ENCODE results near the gene SMPD3. TPM values are rescaled to one million over a fixed set of nuclear protein-coding genes. Genes with fewer than 3 reads are reported as not detected.

The SMPD3 gene
- total and polyA plus RNA-seq, 9 of the 15 experiments (the other 6 are each of a cell fraction or from before 2014, with no cell fraction given), result 0.03 to 1.2 (median 0.18) TPM

DNA sequence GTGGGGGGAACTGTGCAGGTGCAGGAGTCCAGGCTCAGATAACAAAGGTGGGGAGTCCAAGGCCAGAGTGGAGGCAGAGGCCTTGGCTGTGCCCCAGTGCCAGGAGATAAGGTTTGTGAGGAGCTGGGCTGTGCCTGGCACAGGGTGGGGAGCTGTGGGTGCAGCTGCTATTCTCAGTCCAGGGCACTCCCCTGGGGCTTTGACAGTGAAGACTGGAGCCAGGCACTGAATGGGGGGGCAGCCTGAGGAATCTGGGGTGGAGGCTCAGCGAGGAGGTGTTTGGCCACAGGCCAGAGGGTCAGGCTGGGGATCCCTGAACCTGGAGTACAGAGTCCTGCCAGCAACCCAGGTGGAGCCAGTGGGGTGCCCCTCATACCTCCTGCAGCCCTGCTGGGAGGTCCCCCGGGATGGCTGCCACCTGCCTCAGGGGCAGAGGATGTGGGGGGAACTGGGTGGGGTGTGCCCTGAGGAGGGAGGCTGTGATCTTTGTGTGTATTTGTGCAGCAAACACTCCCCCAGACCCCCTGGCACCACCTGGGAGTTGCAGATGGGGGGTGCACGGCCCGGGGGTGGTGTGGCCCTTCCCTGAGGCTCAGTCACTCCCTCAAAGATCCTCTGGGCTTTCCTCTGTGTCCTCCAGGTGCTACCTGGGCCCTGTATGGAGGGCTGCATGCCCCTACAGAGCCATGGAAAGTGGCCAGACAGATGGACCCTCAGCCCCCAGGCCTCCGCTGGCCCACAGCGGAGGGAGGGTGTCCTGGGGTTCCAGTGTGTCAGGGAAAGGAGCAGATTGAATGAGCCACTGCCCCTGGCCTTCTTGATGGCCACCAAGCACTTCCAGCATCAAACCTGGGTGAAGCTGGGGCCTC is 44.5 kb upstream of the SMPD3 start (continued):
- TF ChIP-seq, protein P1, sequence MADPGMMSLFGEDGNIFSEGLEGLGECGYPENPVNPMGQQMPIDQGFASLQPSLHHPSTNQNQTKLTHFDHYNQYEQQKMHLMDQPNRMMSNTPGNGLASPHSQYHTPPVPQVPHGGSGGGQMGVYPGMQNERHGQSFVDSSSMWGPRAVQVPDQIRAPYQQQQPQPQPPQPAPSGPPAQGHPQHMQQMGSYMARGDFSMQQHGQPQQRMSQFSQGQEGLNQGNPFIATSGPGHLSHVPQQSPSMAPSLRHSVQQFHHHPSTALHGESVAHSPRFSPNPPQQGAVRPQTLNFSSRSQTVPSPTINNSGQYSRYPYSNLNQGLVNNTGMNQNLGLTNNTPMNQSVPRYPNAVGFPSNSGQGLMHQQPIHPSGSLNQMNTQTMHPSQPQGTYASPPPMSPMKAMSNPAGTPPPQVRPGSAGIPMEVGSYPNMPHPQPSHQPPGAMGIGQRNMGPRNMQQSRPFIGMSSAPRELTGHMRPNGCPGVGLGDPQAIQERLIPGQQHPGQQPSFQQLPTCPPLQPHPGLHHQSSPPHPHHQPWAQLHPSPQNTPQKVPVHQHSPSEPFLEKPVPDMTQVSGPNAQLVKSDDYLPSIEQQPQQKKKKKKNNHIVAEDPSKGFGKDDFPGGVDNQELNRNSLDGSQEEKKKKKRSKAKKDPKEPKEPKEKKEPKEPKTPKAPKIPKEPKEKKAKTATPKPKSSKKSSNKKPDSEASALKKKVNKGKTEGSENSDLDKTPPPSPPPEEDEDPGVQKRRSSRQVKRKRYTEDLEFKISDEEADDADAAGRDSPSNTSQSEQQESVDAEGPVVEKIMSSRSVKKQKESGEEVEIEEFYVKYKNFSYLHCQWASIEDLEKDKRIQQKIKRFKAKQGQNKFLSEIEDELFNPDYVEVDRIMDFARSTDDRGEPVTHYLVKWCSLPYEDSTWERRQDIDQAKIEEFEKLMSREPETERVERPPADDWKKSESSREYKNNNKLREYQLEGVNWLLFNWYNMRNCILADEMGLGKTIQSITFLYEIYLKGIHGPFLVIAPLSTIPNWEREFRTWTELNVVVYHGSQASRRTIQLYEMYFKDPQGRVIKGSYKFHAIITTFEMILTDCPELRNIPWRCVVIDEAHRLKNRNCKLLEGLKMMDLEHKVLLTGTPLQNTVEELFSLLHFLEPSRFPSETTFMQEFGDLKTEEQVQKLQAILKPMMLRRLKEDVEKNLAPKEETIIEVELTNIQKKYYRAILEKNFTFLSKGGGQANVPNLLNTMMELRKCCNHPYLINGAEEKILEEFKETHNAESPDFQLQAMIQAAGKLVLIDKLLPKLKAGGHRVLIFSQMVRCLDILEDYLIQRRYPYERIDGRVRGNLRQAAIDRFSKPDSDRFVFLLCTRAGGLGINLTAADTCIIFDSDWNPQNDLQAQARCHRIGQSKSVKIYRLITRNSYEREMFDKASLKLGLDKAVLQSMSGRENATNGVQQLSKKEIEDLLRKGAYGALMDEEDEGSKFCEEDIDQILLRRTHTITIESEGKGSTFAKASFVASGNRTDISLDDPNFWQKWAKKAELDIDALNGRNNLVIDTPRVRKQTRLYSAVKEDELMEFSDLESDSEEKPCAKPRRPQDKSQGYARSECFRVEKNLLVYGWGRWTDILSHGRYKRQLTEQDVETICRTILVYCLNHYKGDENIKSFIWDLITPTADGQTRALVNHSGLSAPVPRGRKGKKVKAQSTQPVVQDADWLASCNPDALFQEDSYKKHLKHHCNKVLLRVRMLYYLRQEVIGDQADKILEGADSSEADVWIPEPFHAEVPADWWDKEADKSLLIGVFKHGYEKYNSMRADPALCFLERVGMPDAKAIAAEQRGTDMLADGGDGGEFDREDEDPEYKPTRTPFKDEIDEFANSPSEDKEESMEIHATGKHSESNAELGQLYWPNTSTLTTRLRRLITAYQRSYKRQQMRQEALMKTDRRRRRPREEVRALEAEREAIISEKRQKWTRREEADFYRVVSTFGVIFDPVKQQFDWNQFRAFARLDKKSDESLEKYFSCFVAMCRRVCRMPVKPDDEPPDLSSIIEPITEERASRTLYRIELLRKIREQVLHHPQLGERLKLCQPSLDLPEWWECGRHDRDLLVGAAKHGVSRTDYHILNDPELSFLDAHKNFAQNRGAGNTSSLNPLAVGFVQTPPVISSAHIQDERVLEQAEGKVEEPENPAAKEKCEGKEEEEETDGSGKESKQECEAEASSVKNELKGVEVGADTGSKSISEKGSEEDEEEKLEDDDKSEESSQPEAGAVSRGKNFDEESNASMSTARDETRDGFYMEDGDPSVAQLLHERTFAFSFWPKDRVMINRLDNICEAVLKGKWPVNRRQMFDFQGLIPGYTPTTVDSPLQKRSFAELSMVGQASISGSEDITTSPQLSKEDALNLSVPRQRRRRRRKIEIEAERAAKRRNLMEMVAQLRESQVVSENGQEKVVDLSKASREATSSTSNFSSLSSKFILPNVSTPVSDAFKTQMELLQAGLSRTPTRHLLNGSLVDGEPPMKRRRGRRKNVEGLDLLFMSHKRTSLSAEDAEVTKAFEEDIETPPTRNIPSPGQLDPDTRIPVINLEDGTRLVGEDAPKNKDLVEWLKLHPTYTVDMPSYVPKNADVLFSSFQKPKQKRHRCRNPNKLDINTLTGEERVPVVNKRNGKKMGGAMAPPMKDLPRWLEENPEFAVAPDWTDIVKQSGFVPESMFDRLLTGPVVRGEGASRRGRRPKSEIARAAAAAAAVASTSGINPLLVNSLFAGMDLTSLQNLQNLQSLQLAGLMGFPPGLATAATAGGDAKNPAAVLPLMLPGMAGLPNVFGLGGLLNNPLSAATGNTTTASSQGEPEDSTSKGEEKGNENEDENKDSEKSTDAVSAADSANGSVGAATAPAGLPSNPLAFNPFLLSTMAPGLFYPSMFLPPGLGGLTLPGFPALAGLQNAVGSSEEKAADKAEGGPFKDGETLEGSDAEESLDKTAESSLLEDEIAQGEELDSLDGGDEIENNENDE (IDR thresholded peaks at IDR 0.05; ENCODE audit: low read depth, low read length), result no peak
- TF ChIP-seq, protein P2, sequence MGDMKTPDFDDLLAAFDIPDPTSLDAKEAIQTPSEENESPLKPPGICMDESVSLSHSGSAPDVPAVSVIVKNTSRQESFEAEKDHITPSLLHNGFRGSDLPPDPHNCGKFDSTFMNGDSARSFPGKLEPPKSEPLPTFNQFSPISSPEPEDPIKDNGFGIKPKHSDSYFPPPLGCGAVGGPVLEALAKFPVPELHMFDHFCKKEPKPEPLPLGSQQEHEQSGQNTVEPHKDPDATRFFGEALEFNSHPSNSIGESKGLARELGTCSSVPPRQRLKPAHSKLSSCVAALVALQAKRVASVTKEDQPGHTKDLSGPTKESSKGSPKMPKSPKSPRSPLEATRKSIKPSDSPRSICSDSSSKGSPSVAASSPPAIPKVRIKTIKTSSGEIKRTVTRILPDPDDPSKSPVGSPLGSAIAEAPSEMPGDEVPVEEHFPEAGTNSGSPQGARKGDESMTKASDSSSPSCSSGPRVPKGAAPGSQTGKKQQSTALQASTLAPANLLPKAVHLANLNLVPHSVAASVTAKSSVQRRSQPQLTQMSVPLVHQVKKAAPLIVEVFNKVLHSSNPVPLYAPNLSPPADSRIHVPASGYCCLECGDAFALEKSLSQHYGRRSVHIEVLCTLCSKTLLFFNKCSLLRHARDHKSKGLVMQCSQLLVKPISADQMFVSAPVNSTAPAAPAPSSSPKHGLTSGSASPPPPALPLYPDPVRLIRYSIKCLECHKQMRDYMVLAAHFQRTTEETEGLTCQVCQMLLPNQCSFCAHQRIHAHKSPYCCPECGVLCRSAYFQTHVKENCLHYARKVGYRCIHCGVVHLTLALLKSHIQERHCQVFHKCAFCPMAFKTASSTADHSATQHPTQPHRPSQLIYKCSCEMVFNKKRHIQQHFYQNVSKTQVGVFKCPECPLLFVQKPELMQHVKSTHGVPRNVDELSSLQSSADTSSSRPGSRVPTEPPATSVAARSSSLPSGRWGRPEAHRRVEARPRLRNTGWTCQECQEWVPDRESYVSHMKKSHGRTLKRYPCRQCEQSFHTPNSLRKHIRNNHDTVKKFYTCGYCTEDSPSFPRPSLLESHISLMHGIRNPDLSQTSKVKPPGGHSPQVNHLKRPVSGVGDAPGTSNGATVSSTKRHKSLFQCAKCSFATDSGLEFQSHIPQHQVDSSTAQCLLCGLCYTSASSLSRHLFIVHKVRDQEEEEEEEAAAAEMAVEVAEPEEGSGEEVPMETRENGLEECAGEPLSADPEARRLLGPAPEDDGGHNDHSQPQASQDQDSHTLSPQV (IDR thresholded peaks at IDR 0.05), result no peak
- no peak for TF ChIP-seq PYGO2 (tag; IDR thresholded peaks at IDR 0.05)
